A204.1 (cell line): ENCODE data around the gene MOGAT2.
"Not testable (repeated sequence)": the region's sequence is repeated elsewhere in the genome, so short reads cannot be mapped to it uniquely, and the experiment has no call there.

Source experiments
- FAIRE-seq: peaks from 2 replicates; lab custom pipeline; 2012; peaks lifted over from hg19 to GRCh38; lab: Jason Lieb, UNC

Gene MOGAT2

DNA sequence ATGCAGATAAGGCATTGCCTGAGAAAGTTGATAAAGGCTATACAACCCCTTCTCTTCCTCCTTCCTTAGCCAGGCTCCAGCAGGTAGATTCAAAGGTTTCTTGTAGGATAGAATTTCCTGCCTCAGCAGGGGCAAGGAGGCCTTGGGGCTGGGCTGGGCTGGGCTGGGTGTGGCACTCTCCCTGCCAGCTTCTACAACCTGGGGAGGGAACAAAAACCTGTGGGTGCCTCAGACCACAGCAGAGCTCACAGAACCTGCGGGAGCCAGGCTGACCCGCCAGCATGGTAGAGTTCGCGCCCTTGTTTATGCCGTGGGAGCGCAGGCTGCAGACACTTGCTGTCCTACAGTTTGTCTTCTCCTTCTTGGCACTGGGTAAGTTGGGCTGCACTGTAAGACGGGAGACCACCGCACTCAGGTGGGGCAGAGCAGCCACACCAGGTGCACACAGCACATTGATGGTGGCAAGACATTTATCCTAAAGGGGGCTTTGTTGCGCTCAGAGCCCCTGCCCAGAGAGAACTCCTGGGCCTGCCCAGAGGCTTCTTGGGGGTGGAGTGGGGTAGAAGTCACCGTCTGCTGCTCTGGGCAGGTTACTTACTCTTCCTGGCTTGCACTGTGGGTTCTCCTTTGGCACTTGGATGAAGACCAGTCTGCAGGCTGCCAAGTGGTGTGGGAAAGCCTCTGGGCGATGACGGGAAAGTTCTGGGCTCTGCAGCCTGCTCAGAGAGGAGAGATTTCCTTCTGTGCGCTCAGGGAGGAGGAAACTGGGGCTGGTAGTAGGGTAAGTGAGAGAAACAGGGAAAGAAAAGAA, at the start of gene MOGAT2:
Gene MOGAT2 (plus strand): TSS at position 231 of the 811 bp plus-strand sequence. CDS start 51 bp downstream, at position 282.
- no peak for FAIRE-seq

DNA sequence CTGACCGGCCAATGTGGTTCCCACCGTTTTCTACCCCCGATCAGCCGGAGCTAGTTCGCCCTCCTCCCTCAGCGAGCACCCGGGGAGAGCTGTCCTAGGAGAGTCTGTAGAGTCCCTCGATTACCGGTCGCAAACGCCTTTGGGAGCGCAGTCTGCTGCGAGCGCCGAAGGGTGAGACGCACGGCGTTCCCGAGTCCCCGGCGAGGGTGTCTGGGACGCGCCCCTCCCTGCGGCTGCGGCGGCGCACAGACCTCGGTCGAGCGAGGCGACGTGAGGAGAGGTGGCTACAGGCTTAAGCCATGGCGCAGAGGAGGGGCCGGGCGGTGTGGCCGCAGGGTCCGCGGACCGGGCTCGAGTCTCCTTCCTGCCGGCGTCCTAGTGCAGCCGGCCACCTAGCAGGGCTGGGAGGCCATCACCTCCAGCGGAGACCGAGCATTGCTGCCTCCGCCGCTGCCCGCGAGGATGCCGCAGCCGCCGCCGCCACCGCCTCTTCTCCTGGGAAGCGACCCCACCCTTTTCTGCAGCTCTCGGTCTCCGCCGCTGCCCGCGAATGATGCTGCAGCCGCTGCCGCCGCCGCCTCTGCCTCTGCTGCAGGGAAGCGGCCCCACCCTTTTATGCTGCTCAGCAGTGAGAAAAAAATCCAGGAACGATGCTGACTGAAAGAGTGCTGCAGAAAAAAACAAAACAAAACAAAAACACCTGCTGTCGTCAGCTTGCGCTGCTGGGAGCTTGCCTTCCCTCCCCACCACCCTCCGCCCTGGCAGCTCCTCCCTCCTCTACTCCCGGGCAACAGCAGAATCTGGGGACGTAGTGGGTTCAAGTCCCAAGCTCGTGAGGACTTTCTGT, 49.0 kb upstream of the MOGAT2 start, which contains the start of gene MAP6:
Gene MAP6 (minus strand): TSS at position 588 of the 847 bp plus-strand sequence. CDS start 669 bp downstream, outside the sequence.
- no peak for FAIRE-seq

DNA sequence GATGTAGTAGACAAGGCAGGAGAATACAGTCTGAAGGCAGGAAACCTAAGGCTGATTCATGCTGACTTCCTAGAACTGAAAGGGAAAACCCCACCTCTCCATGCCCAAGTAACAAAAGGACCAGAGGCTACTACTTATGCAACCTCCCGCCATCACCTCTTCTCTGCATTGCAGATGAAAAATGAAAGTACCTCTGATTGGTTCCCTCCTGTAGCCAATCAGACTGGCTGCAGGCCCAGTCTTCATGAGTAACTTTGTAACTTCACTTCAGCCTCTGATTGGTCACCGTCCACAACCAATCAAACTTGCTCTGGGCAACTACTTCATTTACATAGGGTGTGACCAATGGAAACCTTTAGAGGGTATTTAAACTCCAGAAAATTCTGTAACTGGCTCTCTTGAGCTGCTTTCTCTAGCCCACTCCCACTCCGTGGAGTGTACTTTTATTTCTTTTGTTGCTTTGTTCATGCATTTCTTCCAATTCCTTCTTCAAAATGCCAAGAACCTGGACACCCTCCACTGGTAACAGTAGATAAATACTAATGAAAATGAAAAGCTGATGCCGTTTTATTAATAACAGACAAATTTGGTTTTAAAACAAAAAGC, 43.6 kb upstream of the MOGAT2 start:
- FAIRE-seq = no peak

DNA sequence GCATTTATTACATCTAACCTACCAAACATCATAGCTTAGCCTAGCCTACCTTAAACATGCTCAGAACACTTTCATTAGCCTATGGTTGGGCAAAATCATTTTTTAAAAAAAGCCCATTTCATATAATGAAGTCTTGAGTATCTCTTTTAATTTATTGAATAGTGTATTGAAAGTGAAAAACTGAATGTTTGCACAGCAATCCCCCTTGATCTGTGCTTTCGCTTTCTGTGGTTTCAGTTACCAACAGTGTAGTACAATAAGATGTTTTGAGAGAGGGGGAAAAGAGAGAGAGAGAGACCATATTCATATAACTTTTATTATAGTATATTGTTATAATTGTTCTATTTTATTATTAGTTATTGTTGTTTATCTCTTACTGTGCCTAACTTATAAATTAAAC, 40.4 kb upstream of the MOGAT2 start:
- FAIRE-seq = no peak

DNA sequence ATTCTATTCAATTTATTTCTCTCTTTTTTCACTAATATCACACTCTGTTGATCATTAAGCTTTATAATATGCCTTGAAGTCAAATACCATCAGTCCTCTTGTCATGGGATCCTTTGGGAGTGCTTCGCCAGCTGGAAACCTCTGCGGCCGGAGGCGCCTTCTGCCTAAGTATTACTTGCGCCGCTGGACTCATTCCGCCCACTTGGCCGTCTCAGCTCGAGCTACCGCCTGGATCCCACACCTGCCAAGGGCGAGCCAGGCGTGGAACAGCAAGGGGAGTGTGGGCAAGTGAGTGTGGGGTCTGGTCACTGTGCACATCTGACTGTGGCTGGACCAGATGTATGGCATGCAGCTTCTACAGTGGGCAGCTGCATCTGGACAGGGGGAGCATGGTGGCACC, 39.7 kb upstream of the MOGAT2 start:
- no peak for FAIRE-seq

DNA sequence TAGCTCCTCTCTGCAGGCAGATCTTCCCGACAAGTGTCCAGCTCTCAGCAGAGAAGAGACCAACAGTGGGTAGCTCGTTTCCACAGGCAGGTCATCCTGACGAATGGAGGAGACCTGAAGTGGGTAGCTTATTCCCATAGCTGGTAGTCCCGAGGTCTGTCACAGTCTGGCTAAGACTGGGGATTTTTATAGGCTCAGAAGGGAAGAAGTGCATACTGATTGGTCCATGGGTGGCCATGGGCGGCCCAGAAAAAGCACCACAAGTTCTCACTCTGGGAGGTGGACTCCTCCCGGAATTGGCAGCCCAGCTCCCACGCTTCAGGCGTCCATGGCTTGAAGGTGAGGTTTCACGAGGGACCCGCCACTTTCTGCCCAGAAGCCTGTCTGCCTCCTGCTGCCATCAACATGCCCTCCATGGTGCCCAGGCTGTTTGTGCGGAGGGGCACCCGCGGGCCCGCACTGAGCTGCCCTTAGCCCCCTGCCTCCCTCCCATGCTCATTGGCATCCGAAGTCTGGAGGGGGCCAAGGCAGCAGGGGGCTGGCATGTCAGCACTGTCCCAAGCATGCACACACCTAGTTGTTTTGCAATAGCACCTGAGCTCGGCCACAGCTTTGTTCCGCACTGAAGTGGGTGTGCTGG, 38.9 kb upstream of the MOGAT2 start:
- no peak for FAIRE-seq

DNA sequence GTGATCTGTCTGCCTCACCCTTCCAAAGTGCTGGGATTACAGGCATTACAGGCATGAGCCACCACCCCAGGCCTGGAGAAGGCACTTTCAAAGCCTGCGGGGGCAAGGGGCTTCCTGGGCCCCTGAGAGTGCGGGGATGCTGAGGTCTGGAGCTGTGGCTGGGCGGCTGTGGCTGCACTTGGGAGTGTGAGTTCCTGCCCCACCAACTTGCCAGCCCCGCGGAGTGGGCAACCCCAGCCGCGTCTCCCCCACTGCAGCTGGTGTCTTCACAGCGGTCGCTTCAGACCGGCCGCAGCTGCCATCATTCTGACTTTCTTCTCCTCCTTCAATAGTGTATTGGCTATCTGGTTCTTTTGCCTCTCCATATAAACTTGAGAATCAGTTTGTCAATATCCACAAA, 38.1 kb upstream of the MOGAT2 start:
- no peak for FAIRE-seq

DNA sequence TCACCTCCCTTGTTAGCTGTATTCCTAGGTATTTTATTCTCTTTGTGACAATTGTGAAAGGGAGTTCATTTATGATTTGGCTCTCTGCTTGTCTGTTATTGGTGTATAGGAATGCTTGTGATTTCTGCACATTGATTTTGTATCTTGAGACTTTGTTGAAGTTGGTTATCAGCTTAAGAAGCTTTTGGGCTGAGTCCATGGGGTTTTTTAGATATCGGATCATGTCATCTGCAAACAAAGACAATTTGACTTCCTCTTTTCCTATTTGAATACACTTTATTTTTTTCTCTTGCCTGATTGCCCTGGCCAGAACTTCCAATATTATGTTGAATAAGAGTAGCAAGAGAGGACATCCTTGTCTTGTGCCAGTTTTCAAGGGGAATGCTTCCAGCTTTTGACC, 33.8 kb upstream of the MOGAT2 start:
- not testable (repeated sequence) for FAIRE-seq

DNA sequence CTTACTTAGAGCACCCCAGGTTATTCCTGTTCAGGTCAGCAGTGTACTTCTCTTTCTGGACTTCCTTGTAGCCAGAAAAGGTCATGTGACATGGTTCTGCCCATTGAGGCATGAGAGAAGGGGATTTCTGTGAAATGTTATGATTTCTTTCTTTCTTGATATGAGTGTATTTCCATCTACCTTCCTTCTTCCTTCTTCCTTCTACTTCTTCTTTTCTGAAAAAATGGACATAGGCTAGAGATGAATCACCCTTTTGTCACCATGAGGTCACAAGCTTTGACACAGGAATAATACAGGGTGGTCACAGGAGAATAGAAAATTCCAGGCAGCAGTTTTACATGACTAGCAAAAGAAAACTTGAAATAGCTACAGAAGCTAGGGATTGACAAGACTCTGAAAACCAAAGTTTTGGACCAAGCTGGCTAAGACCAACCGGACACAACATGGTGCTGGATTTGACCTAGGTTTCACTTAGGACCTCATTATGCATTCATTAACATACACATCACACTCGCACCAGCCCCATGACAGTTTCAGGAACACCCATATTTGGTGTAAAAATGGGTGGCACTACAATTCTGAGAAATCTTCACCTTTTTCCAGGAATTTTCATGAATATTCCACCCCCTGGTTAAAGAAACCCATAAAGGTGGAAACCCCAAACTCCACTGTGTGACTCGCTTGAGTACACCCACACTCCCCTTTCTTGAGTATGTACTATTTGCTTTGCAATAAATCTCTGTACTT, 27.6 kb upstream of the MOGAT2 start:
- no peak for FAIRE-seq

DNA sequence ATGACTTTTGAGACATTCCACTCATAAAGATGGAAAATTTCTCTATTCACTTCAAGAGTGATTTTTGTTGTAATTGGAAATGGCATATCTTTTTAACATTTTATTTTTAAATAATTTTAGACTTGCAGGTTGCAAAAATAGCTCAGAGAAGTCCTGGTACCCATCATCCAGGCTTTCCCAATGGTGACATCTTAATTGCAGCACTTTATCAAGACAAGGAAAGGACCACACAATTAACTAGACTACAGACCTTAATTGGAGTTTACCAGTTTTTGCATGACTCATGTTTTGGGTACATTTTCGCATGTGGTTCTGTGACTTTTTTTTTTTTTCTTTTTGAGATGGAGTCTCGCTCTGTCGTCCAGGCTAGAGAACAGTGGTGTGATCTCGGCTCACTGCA, 25.8 kb upstream of the MOGAT2 start:
- FAIRE-seq = no peak

DNA sequence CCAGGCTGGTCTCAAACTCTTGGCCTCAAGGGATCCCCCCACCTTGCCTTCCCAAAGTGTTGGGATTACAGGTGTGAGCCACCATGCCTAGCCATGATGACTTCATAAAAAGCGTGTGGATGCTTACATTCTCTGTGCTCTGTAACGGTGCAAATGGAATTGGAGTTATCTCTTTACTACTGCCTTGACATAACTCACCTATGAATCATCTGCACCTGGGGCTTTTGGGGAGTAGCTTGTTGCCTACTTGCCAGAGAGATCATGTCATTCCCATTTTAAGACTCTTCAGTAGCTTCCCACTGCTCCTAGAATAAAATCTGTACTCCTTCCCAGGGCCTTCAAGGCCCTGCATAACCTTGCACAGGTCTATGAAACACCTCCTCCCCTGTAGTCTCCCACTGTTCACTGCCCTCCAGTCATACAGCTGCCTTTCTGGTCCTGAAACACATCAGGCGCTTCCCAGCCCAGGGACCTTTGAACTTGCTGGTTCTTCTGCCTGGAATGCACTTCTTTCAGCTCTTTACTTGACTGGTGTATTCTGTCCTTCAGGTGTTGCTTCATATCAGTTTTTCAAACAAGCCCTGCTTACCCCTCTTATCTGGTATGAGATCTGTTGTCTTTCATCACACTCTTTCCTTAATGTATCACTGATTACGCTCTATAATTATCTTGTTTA, 19.6 kb upstream of the MOGAT2 start:
- FAIRE-seq = no peak

DNA sequence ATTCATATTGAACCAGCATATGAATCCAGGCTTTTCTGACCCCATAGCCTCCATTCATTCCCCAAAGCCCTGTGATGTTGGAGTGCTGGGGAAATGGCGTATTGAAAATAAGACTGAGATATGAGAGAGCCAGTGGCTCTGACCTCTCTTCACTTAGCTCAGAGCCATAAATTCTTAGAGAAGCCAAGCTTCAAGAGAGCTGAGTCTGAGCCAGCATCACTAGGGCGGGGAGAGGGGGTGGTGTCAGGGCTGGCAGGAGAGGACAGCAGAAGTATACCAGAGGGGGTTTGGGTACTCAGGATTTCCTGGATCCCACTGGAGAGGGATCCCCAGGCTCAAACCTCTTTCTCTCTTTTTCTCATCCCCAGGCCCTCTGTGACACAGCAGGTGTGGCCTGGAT, 16.7 kb upstream of the MOGAT2 start:
- FAIRE-seq = no peak

DNA sequence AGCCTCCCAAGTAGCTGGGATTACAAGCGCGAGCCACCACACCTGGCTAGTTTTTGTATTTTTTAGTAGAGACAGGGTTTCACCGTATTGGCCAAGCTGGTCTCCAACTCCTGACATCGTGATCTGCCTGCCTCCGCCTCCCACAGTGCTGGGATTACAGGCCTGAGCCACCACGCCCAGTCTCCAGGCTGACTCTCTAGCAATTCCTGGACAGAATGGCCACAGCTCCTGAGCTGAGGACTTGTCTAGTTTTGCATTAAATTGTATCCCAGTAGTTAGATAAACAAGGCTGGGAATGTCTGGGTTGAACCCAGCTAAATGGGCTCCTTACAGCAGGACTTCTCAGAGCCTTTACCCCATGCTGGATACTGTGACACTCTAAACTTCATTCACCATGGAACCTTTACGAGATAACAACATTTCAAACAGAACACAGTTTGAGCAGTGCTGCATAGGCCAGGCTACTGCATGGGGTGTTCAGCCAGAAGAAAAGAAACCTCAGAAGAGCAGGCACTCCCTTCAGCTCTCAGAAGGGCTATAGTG, 13.9 kb upstream of the MOGAT2 start:
- FAIRE-seq = no peak

DNA sequence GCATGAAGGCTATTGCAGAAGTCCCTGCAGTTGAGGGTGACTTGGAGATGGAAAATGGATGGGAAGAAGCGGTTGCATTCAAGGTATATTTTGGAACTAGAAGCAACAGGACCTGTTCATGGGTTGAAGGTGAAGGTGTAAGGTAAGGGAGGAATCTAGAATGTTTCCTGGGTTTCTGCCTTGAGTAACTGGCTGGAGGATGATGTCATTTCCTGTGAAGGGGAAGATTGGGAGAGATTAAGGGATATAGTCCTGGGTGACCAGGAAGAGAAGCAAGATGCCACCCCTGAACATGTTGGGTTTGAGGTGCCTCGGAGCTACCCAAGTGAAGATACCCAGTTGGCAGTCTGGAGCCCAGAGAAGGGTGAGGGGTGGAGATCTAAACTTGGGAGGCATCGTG, 12.1 kb upstream of the MOGAT2 start:
- no peak for FAIRE-seq

DNA sequence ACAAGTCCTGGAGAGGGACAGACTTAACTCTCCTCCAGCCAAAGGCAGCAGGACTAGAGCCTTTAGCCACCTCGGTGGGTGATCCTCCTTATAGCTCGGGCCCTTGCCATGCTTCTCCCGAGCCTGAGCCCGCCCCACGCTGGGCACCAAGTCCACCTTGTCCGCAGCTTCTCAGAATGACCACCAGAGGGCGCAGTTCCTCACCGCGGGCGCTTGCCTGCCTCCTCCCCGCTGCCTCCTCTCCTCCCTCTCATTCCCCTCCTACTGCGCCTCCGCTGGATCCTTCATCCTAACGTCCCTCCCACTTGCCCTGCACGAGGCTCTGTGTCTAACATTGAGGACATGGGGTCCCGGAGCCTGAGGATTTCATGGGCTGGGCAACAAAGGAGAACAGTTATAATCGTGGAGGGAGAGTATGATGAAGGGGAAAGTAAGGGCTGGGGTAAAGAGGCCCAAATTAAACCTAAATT, 11.3 kb upstream of the MOGAT2 start:
- no peak for FAIRE-seq

DNA sequence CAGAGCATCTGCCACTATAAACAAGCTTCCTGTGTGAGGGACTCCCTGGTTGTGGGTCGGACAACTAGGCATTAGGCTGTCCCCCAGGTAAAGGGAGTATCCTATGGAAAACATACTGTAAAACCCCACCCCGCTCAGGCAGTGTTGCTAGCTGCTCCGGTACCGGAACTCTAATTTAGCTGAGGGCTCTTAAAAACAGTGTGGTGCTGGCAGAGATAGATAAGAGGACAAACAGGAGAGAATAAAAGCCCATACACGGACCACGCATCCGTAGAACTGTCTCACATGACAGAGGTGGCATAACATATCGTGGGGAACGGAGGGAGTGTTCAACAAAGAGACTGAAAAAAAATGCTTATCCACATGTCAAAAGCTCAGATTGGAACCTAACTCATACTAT, 3.4 kb upstream of the MOGAT2 start:
- no peak for FAIRE-seq

DNA sequence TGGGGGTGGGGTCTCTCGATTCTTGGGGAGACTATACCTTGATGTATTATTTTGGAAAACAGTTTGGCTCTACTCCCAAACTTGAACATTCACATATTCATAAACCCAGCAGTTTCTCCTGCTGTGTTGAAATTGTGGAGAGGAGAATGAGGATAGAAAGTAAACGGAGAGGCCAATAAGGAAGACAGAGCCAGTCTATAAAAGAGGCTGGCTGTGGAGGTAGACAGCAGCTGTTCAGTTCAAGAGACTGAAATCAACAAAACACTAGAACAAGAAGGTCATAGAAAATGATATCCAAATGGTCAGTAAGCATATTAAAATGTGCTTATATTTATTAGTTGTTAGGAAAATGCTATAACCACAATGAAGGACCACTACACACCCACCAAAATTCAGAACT, 1.9 kb upstream of the MOGAT2 start:
- no peak for FAIRE-seq

DNA sequence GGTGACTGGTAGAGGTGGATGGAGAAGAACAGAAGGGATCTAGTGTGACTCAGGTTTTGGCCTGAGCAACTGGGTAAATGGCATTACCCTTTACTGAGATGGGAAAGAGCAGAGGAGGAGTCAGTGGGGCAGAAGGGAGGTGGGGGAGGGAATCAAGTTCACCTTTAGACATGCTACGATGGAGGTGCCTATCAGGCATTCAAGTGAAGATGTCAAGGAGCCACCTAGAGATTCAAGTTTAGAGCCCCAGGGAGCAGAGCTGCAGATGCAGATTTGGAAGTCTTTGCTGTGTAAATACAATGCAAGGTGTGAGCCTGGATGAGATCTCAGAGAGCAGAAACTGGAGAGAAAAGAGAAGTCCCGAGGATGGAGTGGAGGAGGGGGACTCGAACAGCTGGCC, 979 bp upstream of the MOGAT2 start:
- FAIRE-seq = no peak

DNA sequence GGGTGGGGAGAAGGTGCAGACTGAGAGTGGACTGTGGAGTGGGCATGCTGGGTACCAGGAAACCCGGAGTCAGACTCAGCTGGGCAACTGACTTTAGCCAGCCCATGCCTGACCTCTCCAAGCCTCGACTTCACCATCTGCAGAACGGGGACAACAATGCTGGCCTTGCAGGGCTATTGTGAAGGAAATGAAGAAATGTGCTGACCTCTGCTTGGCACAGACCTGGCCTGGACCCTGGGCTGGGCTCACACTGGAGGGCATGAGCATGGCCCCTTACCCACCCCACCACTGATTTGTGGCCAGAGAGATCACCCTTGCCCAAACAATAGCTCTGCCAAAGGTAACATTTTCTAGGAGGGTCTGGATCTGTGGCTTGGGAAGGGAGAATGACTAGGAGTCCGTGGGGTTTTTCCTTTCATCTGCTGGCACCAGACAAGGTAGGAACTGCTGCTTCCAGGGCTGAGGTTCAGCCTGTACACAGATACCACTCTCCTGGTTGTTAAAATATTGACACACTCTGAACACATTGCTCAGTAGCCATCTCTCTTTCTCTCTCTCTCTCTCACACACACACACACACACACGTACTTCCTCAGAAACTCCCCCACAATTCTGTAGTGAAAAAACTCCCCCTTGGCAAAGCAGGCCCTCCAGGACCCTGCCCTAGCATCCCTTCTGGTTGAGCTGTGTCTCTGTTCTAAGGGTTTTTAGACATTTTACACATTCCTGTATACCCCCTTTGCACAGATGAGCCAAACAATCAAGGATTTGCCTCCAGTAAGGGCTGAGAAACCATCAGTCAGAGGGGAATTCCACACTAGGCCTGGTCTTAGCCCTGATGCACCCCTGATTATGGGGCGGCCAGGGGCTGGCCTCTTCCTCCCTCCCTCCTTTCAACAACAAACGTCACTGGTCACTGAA, 1.0 kb downstream of the MOGAT2 start:
- no peak for FAIRE-seq
